ENCODE results near the gene EIF3A.
"Not testable (repeated sequence)": the region's sequence is repeated elsewhere in the genome, so short reads cannot be mapped to it uniquely, and the experiment has no call there.

GRCh38 chr10:119107771-119108170 lies 27.2 kb upstream of the EIF3A start:
- TF ChIP-seq ZNF324, ZNF416, CTCF (tag by site-specific recombination; IDR thresholded peaks at IDR 0.05): not testable (repeated sequence)

Measured in HEK293 (cell line).